GM12891 (cell line): ENCODE results near the gene APLP2.

ENCODE experiments used
- POLR2A ChIP-seq: IDR thresholded peaks from 2 replicates; pipeline ENCODE4 v1.6.1; 2011; ENCODE audit warnings: low read depth, low read length, control low read depth
- POLR2AphosphoS5 ChIP-seq: IDR thresholded peaks from 2 replicates; pipeline ENCODE4 v1.6.1; 2011; ENCODE audit warnings: low read depth, low read length, control low read depth
- SPI1 ChIP-seq: IDR thresholded peaks from 2 replicates; pipeline ENCODE4 v1.6.1; 2011; ENCODE audit warnings: low read depth, low read length, control low read depth
- TAF1 ChIP-seq: IDR thresholded peaks from 2 replicates; pipeline ENCODE4 v1.6.1; 2011; ENCODE audit warnings: low read depth, low read length, control low read depth

GRCh38 chr11:130171534-130171933 lies 101.8 kb downstream of the APLP2 start:
- TF ChIP-seq POLR2A (no peak), POLR2AphosphoS5 (no peak), SPI1 (no peak), TAF1 (no peak)
